NT2/D1 (cell line): Measurements from ENCODE around the gene TBR1.

Experiments
- SUZ12 ChIP-seq: IDR thresholded peaks from 2 replicates; pipeline ENCODE4 v1.6.1; 2011; ENCODE audit not compliant: insufficient read length, insufficient read depth; ENCODE audit errors: extremely low read depth
- YY1 ChIP-seq: IDR thresholded peaks from 2 replicates; pipeline ENCODE4 v1.6.1; 2011; ENCODE audit not compliant: insufficient read length, insufficient read depth
- ZNF274 ChIP-seq: IDR thresholded peaks from 2 replicates; pipeline ENCODE4 v1.6.1; 2011; ENCODE audit warnings: mild to moderate bottlenecking, low read depth, low read length

DNA sequence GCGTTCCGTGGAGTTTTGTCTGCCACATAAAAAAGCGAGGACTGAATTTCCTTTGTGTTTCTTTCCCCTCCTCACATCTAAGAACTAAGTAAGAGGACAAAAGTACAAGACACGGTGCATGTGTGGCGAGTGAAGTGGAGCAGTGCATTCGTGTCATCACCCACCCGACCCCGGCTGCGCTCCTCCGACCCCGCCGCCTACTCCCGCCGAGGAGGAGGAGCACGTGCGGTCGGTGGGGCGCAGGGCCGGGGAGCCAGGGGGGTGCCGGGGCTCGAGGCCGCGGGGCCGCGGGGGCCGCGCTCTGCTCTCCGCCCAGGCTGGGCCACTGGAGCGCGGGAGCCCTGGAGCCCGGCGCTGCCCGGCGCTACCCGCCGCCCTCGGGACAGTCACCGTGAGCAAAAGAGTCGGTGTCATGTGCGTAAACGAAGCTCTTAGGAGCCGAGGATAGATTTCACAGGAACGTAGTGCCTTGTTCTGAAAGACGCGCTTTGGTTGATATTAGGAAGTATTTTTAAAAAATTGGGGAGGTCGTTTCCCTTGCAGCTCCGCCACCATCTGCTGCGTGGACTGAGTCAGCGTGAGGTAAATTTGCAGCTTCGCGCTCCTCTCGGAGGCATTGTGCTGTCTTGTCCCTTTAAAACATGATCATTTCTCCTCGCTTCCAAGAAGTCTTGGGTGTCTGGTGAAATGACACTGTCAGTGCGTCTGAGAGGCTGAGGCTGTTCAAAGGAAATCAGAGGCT, 11.0 kb downstream of the TBR1 start:
- TF ChIP-seq SUZ12, result no peak
- TF ChIP-seq ZNF274, result no peak
- no peak for TF ChIP-seq YY1
